Ishikawa (cell line): ENCODE results near the gene ANO8.

ENCODE experiments used
- CEBPB ChIP-seq: IDR thresholded peaks from 2 replicates; pipeline ENCODE4 v1.6.1; 2012
- CREB1 ChIP-seq: IDR thresholded peaks from 2 replicates; pipeline ENCODE4 v1.6.1; 2012; ENCODE audit warnings: low read depth
- EGR1 ChIP-seq: IDR thresholded peaks from 2 replicates; pipeline ENCODE4 v1.6.1; 2012
- EP300 ChIP-seq: IDR thresholded peaks from 2 replicates; pipeline ENCODE4 v1.6.1; 2012; ENCODE audit warnings: borderline replicate concordance
- FOXM1 ChIP-seq: IDR thresholded peaks from 2 replicates; pipeline ENCODE4 v1.6.1; 2012; ENCODE audit warnings: low read depth, borderline replicate concordance
- MAX ChIP-seq: IDR thresholded peaks from 2 replicates; pipeline ENCODE4 v1.6.1; 2012
- RAD21 ChIP-seq: IDR thresholded peaks from 2 replicates; pipeline ENCODE4 v1.6.1; 2012; ENCODE audit warnings: low read depth
- REST ChIP-seq: IDR thresholded peaks from 2 replicates; pipeline ENCODE4 v1.6.1; 2012; ENCODE audit warnings: low read depth, mild to moderate bottlenecking
- TAF1 ChIP-seq: IDR thresholded peaks from 2 replicates; pipeline ENCODE4 v1.6.1; 2012; ENCODE audit warnings: low read depth, mild to moderate bottlenecking
- TCF12 ChIP-seq: IDR thresholded peaks from 2 replicates; pipeline ENCODE4 v1.6.1; 2012; ENCODE audit warnings: low read depth
- TEAD4 ChIP-seq: IDR thresholded peaks from 2 replicates; pipeline ENCODE4 v1.6.1; 2012
- USF1 ChIP-seq: IDR thresholded peaks from 2 replicates; pipeline ENCODE4 v1.6.1; 2012
- YY1 ChIP-seq: IDR thresholded peaks from 2 replicates; pipeline ENCODE4 v1.6.1; 2012; ENCODE audit warnings: low read depth
- ZBTB7A ChIP-seq: IDR thresholded peaks from 2 replicates; pipeline ENCODE4 v1.6.1; 2012; ENCODE audit warnings: low read depth

GRCh38 chr19:17322854-17323253 lies 11.8 kb downstream of the ANO8 start:
- TF ChIP-seq YY1 (no peak), RAD21 (no peak), MAX (no peak), EP300 (no peak), CEBPB (no peak), CREB1 (no peak), REST (no peak), TCF12 (no peak), USF1 (no peak), TEAD4 (no peak), TAF1 (no peak), EGR1 (no peak), FOXM1 (no peak), ZBTB7A (no peak)
